HAP-1 (cell line): ENCODE measurements around the gene IVNS1ABP.
"Not testable (repeated sequence)": the region's sequence is repeated elsewhere in the genome, so short reads cannot be mapped to it uniquely, and the experiment has no call there.

Source experiments
- DNase-seq, 2 experiments: peaks; one replicate each; pipeline ENCODE4 v3.0.0-alpha.2; 2016 to 2020; ENCODE audit warnings: low spot score in 2 of 2
- H3K27me3 ChIP-seq: fragments of 250-450 bp; sonication (Bioruptor Pico); 2 replicates; pipeline ENCODE4 v1.5.1; 2020; ENCODE audit warnings: low read depth, mild to moderate bottlenecking, moderate library complexity
- H3K36me3 ChIP-seq: fragments of 250-450 bp; sonication (Bioruptor Pico); replicated peaks from 2 replicates; pipeline ENCODE4 v1.5.1; 2020; ENCODE audit warnings: mild to moderate bottlenecking
- H3K4me1 ChIP-seq: fragments of 250-450 bp; sonication (Bioruptor Pico); 2 replicates; pipeline ENCODE4 v1.5.1; 2020; ENCODE audit warnings: mild to moderate bottlenecking
- H3K4me3 ChIP-seq: fragments of 250-450 bp; sonication (Bioruptor Pico); 2 replicates; pipeline ENCODE4 v1.5.1; 2020; ENCODE audit warnings: mild to moderate bottlenecking, moderate library complexity
- H3K9me3 ChIP-seq: fragments of 250-450 bp; sonication (Bioruptor Pico); 2 replicates; pipeline ENCODE4 v1.5.1; 2020; ENCODE audit warnings: mild to moderate bottlenecking, moderate library complexity
- in situ Hi-C: fragments of 300-500 bp; cut with MboI; formaldehyde crosslinking; loops from 3 replicates; pipeline ENCODE4 v1.14.3; 2020; ENCODE audit warnings: low sequenced_read_pairs, inconsistent platforms, mixed read lengths

IVNS1ABP gene

DNA sequence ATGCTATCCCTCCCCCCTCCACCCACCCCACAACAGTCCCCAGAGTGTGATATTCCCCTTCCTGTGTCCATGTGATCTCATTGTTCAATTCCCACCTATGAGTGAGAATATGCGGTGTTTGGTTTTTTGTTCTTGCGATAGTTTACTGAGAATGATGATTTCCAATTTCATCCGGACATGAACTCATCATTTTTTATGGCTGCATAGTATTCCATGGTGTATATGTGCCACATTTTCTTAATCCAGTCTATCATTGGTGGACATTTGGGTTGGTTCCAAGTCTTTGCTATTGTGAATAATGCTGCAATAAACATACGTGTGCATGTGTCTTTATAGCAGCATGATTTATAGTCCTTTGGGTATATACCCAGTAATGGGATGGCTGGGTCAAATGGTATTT, 65.1 kb downstream of the IVNS1ABP start:
- H3K36me3 ChIP-seq, DNase-seq, H3K27me3 ChIP-seq, H3K4me3 ChIP-seq, in situ Hi-C loops, H3K9me3 ChIP-seq, H3K4me1 ChIP-seq: not testable (repeated sequence)

DNA sequence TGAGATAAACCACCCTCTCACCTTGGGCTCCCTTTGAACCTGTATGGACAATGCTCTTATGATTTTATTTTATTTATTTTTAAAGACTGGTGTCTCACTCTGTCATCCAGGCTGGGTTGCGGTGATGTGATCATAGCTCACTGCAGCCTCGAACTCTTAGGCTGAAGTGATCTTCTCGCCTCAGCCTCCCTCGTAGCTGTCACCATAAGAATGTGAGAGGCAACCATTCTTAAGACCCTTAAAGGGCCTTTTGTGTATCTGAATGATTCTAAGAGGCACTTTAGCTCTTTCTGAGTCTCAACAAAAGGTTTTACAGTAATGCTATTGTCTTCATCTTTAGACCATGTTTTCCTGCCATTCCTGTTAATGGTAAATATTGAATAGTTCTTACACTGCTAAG, 67.0 kb downstream of the IVNS1ABP start:
- no peaks in the 10 kb centered on the region for H3K9me3 ChIP-seq
- peaks cover 5% of the 10 kb centered on the region; the same call in 1 of the 2 replicates for H3K4me1 ChIP-seq
- no peak overlapping the region for H3K4me3 ChIP-seq
- no peaks in the 10 kb centered on the region for H3K27me3 ChIP-seq
- peak; percentile 30 to 49 for DNase-seq
- in situ Hi-C loops: no loop called here
- no peaks in the 10 kb centered on the region for H3K36me3 ChIP-seq

DNA sequence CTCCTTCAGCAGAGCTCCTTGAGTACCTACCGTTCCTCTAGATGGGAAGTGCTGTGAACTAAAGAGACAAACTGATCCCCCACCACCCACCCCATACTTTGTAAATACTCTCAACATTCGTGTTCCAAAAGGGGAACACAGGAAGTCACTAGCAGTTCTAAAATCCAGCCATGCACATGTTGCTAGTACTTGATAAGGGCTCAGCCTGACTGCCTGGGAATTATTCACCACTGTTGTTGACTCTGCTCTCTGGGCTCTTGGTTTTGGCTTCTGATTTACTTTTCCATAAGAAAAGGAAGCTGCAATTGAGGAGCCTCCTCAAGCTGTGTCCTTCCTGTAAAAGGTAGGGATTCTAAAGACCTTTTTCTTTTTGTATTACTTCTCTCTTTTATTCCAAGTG, 67.5 kb downstream of the IVNS1ABP start:
- in situ Hi-C loops: no loop called here
- Histone ChIP-seq H3K36me3 (no peaks in the 10 kb centered on the region), H3K27me3 (no peaks in the 10 kb centered on the region), H3K4me3 (no peak overlapping the region), H3K4me1 (peaks cover 5% of the 10 kb centered on the region; the same call in 1 of the 2 replicates), H3K9me3 (no peaks in the 10 kb centered on the region)
- DNase-seq: no peak
